SK-N-MC (cell line): Measurements from ENCODE around the gene SLC9A4.

Source experiments
- EZH2 ChIP-seq: fragments of 200-600 bp; sonication (generic); IDR thresholded peaks from one replicate; pipeline ENCODE4 v1.6.1; 2017; ENCODE audit warnings: antibody characterized with exemption
- POLR2AphosphoS5 ChIP-seq: IDR thresholded peaks from 2 replicates; pipeline ENCODE4 v1.6.1; 2012; ENCODE audit warnings: mild to moderate bottlenecking, low read depth, low read length, borderline replicate concordance

DNA sequence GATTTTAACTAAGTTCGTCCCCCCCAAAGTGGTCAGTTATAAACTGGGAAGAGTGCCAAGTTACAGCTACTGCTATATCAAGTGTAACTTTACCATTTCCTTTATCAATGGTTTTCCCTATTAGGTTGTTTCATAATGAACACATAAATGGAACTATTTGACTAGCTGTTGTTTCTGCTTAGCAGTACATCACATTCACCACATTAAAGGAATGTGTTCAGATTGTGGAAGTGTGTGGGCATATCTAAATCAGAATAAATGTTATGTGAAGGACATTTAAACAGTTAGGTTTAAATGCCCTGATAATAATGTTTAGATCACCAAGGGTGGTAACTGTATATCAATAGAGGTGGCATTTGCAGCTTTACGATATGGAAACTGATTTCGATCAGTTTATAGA lies 45.1 kb downstream of the SLC9A4 start:
- TF ChIP-seq EZH2, result no peak
- no peak for TF ChIP-seq POLR2AphosphoS5
